Measurements from ENCODE around the gene TNS3.

Gene TNS3

GRCh38 chr7:47427051-47427643, 154.8 kb downstream of the TNS3 start:
- Mint-ChIP-seq H3K4me1 (no peaks in the 10 kb centered on the region), H3K36me3 (ENCODE audit: insufficient read depth) (peaks cover 2% of the 10 kb centered on the region), H3K9me3 (no peaks in the 10 kb centered on the region), H3K27ac (ENCODE audit: low read depth) (no peak overlapping the region), H3K27me3 (no peaks in the 10 kb centered on the region), H3K4me3 (no peak overlapping the region)
- ATAC-seq (replicated peaks; ENCODE audit: extremely low read depth, poor library complexity, severe bottlenecking) = no peak
- DNase-seq (ENCODE audit: low spot score in 2 of 2) = no peak

DNA sequence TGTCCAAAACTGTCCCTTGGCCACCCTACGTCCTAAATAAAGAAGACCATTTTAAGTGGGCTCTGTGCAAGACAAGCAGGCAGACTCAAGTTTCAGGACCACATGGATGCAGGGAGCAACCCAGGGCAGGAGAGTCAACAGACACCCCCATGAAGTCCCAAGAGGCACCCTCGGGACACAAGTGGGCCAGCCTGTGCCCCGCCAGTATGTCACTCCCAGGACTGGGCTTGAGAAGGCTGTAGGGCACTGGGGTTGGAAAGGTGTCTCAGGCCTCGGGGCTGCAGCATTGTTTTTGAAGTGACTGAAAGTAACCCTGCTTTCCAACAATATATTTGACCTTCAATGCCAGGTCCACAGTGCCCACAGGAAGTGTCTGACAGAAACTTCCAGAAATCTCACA, 157.4 kb downstream of the TNS3 start:
- Mint-ChIP-seq H3K36me3 (ENCODE audit: insufficient read depth) (peaks cover 2% of the 10 kb centered on the region), H3K9me3 (no peaks in the 10 kb centered on the region), H3K27me3 (no peaks in the 10 kb centered on the region), H3K4me3 (no peak overlapping the region), H3K4me1 (no peaks in the 10 kb centered on the region), H3K27ac (ENCODE audit: low read depth) (no peak overlapping the region)
- DNase-seq (ENCODE audit: low spot score in 2 of 2) (no peak), ATAC-seq (replicated peaks; ENCODE audit: extremely low read depth, poor library complexity, severe bottlenecking) (no peak)

DNA sequence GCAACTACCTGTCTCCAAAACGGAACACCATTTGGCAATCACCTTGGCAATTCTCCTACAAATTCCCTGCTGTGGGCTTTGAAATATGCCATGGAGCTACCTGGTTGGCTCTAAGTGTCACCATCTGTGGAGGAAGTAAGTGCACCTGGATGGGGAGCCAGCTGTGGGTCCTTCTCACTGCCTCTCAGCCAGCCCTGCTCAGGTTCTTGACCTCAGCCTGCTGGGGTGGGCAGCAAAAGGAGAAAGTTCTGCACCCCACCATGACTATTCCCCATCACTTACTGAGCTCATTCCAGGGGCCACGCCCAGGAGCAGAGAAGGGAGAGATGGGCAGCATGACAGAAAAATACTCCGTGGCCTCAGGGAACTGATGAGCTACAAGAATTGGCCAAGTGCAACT, 158.7 kb downstream of the TNS3 start:
- no peak for ATAC-seq (replicated peaks; ENCODE audit: extremely low read depth, poor library complexity, severe bottlenecking)
- no peak overlapping the region for H3K4me3 Mint-ChIP-seq
- H3K27ac Mint-ChIP-seq (ENCODE audit: low read depth) = no peak overlapping the region
- no peaks in the 10 kb centered on the region for H3K4me1 Mint-ChIP-seq
- no peaks in the 10 kb centered on the region for H3K9me3 Mint-ChIP-seq
- H3K27me3 Mint-ChIP-seq = no peaks in the 10 kb centered on the region
- peaks cover 2% of the 10 kb centered on the region for H3K36me3 Mint-ChIP-seq (ENCODE audit: insufficient read depth)
- no peak for DNase-seq (ENCODE audit: low spot score in 2 of 2)

GRCh38 chr7:47422611-47423010, 159.3 kb downstream of the TNS3 start:
- no peak overlapping the region for H3K4me3 Mint-ChIP-seq
- ATAC-seq (replicated peaks; ENCODE audit: extremely low read depth, poor library complexity, severe bottlenecking) = no peak
- H3K9me3 Mint-ChIP-seq = no peaks in the 10 kb centered on the region
- no peak for DNase-seq (ENCODE audit: low spot score in 2 of 2)
- no peaks in the 10 kb centered on the region for H3K4me1 Mint-ChIP-seq
- H3K27ac Mint-ChIP-seq (ENCODE audit: low read depth) = no peak overlapping the region
- peaks cover 2% of the 10 kb centered on the region for H3K36me3 Mint-ChIP-seq (ENCODE audit: insufficient read depth)
- no peaks in the 10 kb centered on the region for H3K27me3 Mint-ChIP-seq

- DNase-seq (ENCODE audit: low spot score in 2 of 2) = no peak
- Mint-ChIP-seq H3K4me3 (no peak overlapping the region), H3K4me1 (no peaks in the 10 kb centered on the region), H3K27ac (ENCODE audit: low read depth) (no peak overlapping the region), H3K36me3 (ENCODE audit: insufficient read depth) (peaks cover 2% of the 10 kb centered on the region), H3K27me3 (no peaks in the 10 kb centered on the region), H3K9me3 (no peaks in the 10 kb centered on the region)
- no peak for ATAC-seq (replicated peaks; ENCODE audit: extremely low read depth, poor library complexity, severe bottlenecking)
Observed at GRCh38 chr7:47421456-47421855, 160.5 kb downstream of the TNS3 start.

- Mint-ChIP-seq H3K36me3 (ENCODE audit: insufficient read depth) (peaks cover 2% of the 10 kb centered on the region), H3K27ac (ENCODE audit: low read depth) (no peak overlapping the region), H3K4me3 (no peak overlapping the region), H3K9me3 (no peaks in the 10 kb centered on the region), H3K27me3 (no peaks in the 10 kb centered on the region), H3K4me1 (no peaks in the 10 kb centered on the region)
- DNase-seq (ENCODE audit: low spot score in 2 of 2) (no peak), ATAC-seq (replicated peaks; ENCODE audit: extremely low read depth, poor library complexity, severe bottlenecking) (no peak)
Observed at GRCh38 chr7:47420122-47420780, 161.7 kb downstream of the TNS3 start.

- Mint-ChIP-seq H3K27me3 (no peaks in the 10 kb centered on the region), H3K9me3 (no peaks in the 10 kb centered on the region), H3K4me3 (no peak overlapping the region), H3K27ac (ENCODE audit: low read depth) (no peak overlapping the region), H3K36me3 (ENCODE audit: insufficient read depth) (peaks cover 2% of the 10 kb centered on the region), H3K4me1 (no peaks in the 10 kb centered on the region)
- ATAC-seq (replicated peaks; ENCODE audit: extremely low read depth, poor library complexity, severe bottlenecking) (no peak), DNase-seq (ENCODE audit: low spot score in 2 of 2) (no peak)
Observed at GRCh38 chr7:47419471-47419870, 162.4 kb downstream of the TNS3 start.

GRCh38 chr7:47418601-47419309, 163.2 kb downstream of the TNS3 start:
- Mint-ChIP-seq H3K27me3 (no peaks in the 10 kb centered on the region), H3K27ac (ENCODE audit: low read depth) (no peak overlapping the region), H3K36me3 (ENCODE audit: insufficient read depth) (peaks cover 2% of the 10 kb centered on the region), H3K4me1 (no peaks in the 10 kb centered on the region), H3K9me3 (no peaks in the 10 kb centered on the region), H3K4me3 (no peak overlapping the region)
- ATAC-seq (replicated peaks; ENCODE audit: extremely low read depth, poor library complexity, severe bottlenecking) (no peak), DNase-seq (ENCODE audit: low spot score in 2 of 2) (no peak)

- Mint-ChIP-seq H3K4me3 (no peak overlapping the region), H3K27me3 (no peaks in the 10 kb centered on the region), H3K4me1 (no peaks in the 10 kb centered on the region), H3K9me3 (no peaks in the 10 kb centered on the region), H3K27ac (ENCODE audit: low read depth) (no peak overlapping the region), H3K36me3 (ENCODE audit: insufficient read depth) (peaks cover under 1% of the 10 kb centered on the region)
- DNase-seq (ENCODE audit: low spot score in 2 of 2) (no peak), ATAC-seq (replicated peaks; ENCODE audit: extremely low read depth, poor library complexity, severe bottlenecking) (no peak)
Observed at GRCh38 chr7:47416492-47417480, 165.1 kb downstream of the TNS3 start.

GRCh38 chr7:47415318-47416212, 166.3 kb downstream of the TNS3 start:
- no peak for ATAC-seq (replicated peaks; ENCODE audit: extremely low read depth, poor library complexity, severe bottlenecking)
- no peaks in the 10 kb centered on the region for H3K4me1 Mint-ChIP-seq
- H3K4me3 Mint-ChIP-seq = no peak overlapping the region
- H3K36me3 Mint-ChIP-seq (ENCODE audit: insufficient read depth) = no peaks in the 10 kb centered on the region
- no peak for DNase-seq (ENCODE audit: low spot score in 2 of 2)
- H3K27ac Mint-ChIP-seq (ENCODE audit: low read depth) = no peak overlapping the region
- no peaks in the 10 kb centered on the region for H3K9me3 Mint-ChIP-seq
- no peaks in the 10 kb centered on the region for H3K27me3 Mint-ChIP-seq

DNA sequence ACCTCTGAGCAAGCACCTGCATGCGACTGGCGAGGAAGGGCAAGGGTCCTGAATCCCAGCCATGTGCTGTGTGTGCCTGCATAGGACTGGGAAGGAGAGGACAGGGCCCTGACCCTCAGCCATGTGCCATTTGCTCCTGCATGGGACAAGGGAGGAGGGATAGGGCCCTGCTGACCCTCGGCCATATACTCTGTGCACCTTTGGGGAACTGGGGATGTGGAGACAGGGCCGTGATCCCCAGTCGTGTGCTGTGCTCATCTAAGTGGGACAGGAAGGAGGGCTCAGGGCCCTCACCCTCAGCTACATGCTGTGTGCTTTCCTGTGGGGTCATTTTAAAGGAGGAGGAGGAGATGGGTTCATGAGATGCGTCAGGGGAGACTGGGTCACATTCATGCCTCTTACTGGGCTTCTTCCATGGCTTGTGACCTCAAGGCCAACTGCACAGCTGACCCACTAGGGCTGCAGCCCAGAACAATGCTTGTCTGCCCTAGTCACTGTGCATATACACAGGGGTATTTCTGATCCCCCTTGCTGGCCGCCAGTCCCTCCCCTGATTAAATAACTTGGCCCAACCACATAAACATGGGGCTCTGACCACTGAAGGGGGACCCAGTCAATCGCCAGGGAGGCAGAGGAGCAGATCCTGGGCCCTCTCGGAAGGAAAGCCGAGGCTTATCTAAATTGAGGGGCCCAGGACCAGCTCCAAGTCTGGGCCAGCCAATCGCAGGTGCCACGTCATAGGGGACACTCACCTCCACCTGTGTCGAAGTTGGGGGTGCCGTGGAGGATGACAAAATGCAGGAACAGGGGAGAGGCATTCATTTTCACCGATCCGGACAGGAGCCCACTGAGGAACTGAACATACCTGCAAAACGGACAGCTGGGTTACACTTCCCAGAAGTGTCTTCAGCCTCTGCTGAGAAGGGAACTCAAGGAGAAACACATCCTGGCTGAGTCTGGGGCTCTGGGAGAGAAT, 167.3 kb downstream of the TNS3 start:
- H3K4me3 Mint-ChIP-seq = no peak overlapping the region
- H3K27ac Mint-ChIP-seq (ENCODE audit: low read depth) = no peak overlapping the region
- no peaks in the 10 kb centered on the region for H3K4me1 Mint-ChIP-seq
- H3K9me3 Mint-ChIP-seq = no peaks in the 10 kb centered on the region
- H3K27me3 Mint-ChIP-seq = no peaks in the 10 kb centered on the region
- H3K36me3 Mint-ChIP-seq (ENCODE audit: insufficient read depth) = no peaks in the 10 kb centered on the region
- ATAC-seq (replicated peaks; ENCODE audit: extremely low read depth, poor library complexity, severe bottlenecking) = no peak
- DNase-seq (ENCODE audit: low spot score in 2 of 2) = no peak

All from central memory CD8-positive, alpha-beta T cell (primary cell).